ENCODE results near the gene PIGT. TPM values are rescaled to one million over a fixed set of nuclear protein-coding genes. Genes with fewer than 3 reads are reported as not detected.
A peak's percentile ranks its signal among the peaks of the same experiment; 100 is the strongest.

PIGT gene
- total RNA-seq, 1 donor from 2014 or later = 12.0 TPM

DNA sequence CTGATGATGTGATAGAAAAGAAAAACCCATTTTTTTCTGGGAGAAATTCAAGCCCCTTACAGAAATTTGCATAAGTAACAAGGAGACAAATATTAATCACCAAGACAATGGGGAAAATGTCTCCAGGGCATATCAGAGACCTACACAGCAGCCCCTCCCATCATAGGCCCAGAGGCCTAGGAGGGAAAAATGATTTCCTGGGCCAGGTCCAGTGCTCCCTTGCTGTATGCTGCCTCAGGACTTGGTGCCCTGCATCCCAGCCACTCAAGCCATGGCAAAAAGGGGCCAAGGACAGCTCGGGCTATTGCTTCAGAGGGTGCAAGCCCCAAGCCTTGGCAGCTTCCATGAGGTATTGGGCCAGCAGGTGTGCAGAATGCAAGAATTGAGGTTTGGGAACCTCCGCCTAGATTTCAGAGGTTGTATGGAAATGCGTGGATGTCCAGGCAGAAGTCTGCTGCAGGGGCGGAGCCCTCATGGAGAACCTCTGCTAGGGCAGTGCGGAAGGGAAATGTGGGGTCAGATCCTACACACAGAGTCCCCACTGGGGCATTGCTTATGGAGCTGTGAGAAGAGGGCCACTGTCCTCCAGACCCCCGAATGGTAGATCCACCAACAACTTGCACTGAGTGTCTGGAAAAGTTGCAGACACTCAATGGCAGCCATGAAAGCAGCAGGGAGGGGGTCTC, 15.5 kb upstream of the PIGT start:
- DNase-seq = no peak

DNA sequence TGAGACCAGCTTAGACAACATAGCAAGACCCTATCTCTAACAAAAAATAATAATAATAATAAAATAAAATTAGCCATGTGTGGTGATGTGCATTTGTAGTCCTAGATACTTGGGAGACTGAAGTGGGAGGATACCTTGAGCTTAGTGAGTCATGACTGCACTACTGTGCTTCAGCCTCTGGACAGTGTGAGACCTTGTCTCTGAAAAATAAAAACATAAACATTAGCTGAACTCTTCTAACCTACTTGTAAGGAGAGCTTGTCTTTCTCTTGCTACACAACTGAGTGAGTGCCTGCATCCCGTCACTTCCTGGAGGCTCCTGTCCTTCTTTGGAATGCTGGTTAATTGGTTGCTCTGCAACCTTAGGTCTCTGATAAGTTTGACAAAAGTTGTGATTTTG, 13.0 kb upstream of the PIGT start:
- DNase-seq = no peak

DNA sequence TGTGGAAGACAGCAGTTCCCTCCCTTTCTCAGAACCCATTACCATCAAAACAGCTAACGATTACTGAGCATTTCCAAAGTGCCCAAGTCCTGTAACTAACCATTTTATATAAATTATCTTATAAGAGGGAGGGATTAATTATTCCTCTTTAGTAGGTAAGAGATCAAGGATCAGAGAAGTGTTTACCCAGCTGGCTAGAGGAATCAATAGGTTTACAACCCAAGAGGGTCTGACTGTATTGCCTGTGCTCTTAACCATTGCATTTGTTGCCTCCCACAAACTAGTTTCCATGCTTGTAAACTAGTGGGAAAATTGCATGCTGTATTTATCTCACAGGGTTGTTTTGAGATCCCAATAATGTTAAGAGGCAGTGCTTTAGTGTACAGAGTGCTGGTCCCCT, 11.5 kb upstream of the PIGT start:
- DNase-seq = no peak

DNA sequence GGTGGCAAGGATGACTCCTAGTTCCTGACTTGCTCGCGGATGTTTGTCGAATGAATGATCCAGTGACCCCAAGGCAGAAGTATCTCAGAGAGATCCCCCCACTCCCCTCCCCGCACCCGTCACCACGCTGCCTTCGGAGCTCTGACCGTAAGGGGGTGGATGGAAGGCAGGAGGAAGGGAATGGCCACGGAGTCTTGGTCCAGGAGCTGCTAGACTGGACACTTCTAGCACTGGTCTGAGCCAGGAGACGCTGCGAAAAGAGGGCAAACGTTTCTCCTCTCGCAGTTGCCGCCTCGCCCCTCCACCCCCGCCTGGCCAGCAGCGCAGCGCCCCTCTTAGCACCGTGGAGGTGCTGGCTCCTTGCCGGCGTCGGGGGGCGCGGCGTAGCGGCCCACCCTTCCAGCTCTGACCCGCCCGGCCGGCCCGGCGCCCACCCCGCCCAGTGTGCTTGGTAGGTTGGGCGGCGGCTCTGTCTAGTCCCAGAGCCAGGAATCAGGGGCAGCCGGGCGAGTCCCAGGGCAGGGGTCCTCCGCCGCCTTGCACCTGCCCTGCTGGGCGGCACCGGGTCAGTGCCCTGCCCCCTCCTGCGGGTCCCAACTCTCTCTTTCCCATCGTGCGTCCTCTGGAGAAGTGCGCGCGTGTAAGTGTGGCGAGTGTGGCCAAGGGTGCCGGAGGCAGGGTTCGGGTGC, 10.2 kb upstream of the PIGT start:
- no peak for DNase-seq

DNA sequence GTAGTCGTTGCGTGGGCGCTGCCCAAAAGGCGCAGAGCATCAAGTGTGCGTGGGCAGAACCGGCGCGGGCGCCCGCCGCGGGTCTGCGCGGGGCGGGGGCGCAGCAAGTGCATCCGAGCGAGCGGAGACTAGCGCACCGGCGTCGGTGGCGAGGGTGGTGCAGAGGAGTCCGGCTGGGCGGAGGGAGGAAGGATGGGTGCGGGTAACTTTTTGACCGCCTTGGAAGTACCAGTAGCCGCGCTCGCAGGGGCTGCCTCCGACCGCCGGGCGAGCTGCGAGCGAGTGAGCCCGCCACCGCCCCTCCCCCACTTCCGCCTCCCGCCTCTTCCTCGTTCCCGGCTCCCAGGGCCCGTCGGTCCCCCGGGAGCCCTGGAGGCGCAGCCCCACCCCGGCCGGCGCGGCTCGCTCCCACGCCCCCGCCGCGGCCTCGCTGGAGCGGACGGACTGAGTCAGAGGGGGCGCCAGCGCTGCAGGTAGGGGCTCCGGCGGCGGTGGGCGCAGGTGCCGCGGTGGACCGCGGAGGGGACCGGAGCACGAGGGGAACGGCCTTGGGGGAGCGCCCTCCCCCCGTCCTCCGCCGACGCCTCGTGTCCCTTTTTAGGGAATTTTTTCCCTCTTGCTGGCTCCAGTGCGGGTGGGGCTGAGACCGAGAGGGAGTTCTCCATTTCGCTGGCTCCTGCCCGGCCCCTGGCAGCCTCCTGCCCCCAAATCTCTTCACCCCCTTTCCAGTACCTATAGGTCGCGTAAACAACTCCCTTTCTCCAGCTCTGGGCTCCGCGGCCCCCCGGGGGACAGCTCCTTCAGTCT, 9.5 kb upstream of the PIGT start:
- peak; percentile 65 for DNase-seq

DNA sequence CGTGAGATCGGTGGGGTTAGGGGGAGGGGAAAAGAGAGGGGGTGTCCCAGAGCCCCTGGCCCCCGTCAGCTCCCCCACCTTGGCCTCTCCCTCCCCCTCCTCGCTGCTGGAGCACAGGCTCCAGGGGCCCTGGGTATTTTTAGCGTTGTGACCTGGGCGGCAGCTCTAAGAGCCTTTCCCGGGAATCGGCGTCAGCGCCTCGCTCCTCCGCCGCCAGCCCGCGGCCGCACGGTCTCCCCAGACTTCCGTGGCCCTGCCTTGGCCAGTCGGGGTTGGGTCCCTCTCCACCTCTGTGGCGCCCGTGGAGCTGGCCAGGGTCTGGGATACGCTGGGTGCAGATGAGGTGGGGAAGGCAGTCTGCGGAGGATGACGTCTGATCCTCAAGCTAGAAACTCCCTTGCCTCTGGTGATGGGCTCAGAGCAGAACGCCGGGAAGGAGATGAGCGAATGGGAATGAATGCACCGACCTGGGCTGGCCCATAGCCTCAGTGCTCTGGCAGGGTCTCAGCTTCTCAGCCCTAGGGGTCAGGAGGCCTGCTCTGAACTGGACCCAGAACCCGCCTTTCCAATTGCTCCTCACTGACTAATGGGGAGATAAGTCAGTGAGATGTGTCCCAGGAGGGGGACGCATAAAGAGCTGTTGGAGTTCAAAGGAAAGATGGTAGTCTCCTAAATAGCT, 8.7 kb upstream of the PIGT start:
- DNase-seq = peak; percentile 50

DNA sequence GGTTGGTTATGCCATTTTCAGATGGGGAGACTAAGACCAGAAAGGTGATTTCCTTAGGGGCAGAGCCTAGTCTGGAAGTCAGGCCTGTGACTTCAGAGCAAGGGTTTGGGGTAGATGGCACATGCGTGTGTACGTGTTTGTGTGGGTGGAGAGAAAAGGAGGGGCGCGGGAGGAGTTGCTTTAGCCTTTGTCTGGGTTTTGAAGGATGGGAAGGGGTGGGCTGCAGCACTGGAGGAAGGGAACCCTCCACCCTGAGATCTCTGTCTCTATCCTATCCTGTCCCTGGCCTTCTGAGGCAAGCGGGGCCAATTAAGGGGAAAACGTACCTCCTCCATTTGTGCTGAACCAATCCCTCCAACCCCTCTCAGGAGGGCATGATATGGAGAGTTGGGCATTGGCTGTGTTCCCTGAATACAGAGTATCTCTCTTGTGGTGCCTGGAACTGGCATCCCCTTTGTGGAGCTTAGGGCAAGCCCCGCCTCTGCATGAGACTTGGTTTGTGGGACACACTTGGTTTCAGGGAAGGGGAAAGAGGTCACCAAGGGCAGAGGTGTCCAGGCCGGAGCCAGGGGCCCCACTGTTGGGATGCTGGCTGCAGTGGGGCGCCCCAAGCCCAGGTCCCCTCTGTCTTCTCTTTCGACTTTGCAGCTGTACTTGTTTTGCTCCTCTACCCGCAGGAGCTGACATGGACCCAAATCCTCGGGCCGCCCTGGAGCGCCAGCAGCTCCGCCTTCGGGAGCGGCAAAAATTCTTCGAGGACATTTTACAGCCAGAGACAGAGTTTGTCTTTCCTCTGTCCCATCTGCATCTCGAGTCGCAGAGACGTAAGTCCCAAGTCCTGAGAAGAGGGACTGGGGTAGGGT, 7.9 kb upstream of the PIGT start, which contains the start of gene DBNDD2:
DBNDD2 (plus strand) TSS at position 507 of the 863 bp plus-strand sequence; CDS start at position 686, 179 bp downstream.
- peak; percentile 84 for DNase-seq

DNA sequence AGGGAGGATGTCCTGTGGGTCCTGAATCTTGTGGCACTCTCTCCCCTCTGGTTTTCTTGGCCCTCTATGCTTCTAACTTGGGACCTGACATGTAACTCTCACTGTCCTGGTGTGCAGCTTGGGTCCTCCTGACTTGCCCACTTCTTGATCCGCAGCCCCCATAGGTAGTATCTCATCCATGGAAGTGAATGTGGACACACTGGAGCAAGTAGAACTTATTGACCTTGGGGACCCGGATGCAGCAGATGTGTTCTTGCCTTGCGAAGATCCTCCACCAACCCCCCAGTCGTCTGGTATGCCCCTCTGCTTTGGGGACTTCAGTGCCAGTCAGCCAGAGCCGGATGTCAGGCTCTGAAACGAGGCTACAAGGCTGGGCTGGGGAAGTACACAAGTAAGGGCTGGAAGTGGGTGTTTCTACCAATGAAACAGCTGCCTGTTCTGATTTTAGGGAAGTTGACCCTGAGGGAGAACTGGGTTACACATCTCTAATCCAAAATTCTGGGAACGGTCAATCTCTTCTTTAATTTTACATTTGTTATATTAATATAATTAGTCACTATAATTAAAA, 7.2 kb upstream of the PIGT start:
- DNase-seq = no peak

DNA sequence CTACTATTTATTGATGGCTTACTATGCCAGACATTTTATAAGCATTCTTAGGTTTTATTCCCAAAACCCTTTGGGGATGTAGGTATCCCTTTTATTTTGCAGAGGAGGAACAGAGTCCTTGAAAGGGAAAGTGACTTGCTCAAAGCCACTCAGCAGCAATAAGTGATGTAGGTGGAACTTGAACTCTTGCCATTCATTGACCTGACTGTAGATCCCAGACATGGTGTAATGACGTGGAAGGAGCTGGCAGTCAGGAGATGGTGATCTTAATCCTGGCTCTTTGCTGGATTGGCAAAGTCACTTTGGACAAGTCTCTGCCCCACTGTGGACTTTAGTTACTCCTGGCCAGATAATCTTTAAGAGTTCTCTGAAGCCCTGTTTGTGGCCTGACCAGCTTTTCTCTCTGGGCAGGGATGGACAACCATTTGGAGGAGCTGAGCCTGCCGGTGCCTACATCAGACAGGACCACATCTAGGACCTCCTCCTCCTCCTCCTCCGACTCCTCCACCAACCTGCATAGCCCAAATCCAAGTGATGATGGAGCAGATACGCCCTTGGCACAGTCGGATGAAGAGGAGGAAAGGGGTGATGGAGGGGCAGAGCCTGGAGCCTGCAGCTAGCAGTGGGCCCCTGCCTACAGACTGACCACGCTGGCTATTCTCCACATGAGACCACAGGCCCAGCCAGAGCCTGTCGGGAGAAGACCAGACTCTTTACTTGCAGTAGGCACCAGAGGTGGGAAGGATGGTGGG, 6.2 kb upstream of the PIGT start:
- no peak for DNase-seq

DNA sequence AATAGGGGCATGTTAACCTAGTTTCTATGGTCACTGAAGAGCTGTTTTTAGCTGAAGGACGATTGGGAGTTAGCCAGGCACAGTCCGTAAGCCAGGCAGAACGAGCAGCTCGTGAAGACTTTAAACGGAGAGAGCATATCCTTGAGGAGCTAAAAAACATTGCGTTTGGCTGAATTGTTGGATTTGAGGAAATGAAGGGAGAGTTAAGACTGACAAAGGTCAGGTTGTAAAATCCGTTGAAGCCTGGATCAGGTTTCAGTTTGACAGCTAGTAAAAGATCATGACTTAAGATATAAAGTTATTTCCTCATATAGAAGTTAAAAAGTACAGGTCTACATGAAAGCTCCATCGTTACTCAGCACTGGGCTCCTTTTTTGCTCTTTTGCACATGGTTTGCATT, 5.1 kb upstream of the PIGT start:
- no peak for DNase-seq

DNA sequence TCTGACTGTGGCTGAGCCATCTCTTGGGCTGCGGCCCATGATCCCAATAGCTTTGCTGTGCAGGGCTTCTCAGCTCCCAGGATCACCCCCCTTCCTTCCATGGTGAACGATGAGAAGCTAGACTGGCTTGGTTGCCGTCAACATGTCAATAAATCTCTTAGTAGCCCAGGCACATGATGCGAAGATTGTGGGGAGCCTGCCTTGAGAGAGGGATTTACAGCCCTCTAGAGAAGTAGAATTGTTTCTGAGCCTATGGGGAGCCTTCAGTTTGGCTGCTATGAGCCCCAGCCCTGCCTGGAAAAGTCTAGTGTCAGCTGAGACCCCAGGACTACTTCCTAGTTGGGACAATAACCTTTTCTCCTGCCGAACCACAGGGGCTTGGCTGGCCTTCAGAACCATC, 3.3 kb upstream of the PIGT start:
- DNase-seq = no peak

DNA sequence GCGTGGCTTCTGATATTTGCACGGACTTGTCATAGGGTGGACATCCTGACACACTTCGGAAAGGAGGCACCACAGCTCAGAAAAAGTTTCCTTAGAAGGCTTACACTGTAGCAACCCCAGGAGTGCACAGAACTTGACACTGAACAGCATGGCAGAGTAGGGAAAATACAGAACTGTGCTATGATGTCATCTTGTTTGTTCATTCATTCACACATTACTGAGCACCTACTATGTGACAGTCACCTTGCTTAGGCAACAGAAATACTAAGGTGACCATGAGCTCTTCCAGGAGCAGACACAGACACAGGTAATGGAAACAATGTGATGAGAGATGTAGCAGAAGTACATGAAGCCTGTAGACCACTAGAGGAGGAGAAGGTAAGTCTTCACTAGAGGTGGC, 2.5 kb upstream of the PIGT start:
- DNase-seq = no peak

DNA sequence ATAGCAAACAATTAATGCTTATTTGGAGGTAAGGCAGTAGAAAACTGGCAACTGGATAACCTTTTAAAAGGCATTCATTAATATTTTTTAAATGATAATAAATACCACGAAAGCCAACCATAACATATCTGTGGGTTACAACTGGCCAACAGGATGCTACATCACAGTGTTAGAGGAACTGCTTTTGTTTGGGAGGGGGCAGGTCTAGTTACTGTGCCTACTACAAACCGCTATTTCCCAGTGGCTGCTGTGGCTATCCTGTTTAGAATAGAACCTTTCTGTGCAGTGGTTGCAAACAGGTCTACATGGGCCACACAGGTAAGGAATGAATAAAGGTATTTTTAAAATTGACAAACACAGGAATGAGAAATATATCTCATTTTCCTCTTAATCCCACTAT, 976 bp downstream of the PIGT start:
- DNase-seq = no peak

DNA sequence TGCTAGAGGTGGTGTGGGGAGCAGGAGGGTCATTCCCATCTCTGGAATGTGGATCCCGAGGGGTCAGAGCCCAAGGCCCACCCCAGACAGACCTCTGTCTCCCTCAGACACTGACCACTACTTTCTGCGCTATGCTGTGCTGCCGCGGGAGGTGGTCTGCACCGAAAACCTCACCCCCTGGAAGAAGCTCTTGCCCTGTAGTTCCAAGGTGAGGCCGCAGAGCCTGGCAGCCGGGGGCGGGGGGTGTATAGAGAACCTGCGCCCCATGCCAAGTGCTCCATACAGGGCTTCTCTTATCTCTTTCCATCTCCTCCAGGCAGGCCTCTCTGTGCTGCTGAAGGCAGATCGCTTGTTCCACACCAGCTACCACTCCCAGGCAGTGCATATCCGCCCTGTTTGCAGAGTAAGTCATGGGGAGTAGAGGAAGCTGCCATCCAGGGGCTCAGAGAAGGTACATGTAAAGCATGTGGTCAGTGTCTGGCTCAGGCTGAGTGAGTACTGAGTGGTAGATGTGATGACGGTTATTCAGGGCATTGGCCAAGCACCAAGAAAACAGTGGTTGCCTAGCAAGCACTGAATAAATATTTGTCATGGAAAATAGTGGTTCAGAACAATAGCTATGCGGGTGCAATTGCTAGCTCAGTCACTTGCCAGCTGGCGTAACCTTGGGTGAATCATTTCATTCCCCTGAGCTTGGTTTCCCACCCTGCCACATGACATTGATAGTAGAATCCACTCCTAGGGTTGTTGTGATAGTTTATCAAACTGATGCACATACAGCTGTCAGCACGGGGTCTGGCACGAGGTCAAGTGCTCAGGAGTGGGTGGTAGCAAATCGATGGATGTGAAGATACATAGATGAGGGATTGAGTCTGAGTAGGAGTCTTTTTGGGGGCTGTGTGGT, 3.5 kb downstream of the PIGT start:
- DNase-seq = peak; percentile 62

DNA sequence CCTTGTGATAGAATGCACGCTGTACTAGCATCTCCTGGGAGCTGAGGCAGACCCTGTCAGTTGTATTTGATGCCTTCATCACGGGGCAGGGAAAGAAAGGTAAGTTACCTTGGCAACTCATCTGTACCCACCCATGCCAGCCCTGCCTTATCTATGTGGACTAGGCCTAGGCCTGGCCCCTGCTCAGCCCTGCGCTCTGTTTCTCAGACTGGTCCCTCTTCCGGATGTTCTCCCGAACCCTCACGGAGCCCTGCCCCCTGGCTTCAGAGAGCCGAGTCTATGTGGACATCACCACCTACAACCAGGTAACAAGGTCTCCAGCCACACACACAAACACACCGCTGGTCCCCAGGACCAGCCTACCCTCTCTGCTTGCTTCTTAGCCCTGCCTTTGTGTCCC, 4.2 kb downstream of the PIGT start:
- DNase-seq = no peak

DNA sequence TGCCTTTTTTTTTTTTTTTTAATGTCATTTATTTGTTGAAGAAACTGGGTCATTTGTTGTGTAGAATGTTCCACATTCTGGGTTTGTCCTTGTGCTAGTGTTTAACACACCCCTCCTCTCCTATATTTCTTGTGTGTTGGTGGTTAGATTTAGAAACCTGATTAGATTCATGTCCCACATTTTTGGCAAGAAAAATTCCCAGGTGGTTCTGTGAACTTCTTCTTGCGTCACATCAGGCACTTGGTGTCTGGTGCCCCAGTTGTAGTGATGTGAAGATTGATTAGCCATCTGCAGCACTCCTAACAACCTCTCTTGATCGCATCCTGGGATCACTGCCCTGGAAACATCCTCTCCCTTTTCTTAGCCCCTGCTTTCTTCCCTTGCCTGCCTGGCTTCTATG, 7.8 kb downstream of the PIGT start:
- DNase-seq = no peak

DNA sequence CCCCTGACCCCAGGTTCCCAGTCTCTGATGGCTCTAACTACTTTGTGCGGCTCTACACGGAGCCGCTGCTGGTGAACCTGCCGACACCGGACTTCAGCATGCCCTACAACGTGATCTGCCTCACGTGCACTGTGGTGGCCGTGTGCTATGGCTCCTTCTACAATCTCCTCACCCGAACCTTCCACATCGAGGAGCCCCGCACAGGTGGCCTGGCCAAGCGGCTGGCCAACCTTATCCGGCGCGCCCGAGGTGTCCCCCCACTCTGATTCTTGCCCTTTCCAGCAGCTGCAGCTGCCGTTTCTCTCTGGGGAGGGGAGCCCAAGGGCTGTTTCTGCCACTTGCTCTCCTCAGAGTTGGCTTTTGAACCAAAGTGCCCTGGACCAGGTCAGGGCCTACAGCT, 9.6 kb downstream of the PIGT start:
- no peak for DNase-seq

DNA sequence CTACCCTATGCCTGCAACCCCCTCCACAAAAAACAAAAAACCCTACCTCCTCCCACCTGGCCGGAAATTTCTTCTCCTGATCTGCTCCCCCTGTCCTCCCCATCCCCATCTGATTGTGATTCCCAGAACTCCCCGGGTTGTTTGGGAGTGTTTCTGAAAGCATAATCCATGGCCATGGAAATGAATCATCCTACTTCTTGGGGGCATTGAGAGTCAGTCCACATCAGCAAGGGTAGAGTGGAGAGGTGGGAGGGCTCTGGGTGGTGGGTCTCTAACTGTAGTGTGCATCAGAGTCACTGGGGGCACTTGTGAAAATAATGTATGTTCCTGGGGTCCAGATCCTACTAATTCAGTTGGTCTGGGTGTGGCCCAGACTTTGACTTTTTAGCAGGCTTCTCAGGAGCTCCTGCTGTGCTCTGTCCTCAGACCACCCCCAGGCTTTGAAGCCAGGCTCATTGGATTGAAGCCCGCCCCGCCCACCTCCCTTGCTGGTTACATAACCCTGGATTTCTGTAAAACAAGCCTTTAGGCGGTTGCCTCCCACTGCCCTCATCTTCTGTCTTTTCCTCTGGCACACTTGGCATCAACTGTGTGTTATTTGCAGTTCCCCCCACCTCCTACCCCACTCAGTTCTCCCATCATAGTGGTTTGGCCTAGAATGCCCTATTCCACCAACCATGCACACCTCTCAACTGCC, 10.5 kb downstream of the PIGT start:
- DNase-seq = peak; percentile 27

All from occipital lobe (tissue), 2 donors.